HG03565 (cell line): ENCODE measurements around the gene ASS1.

ENCODE experiments used
- ATAC-seq: cut with Tn5 transposase; IDR thresholded peaks from one replicate; pipeline ENCODE4 v1.9.1; 2021; ENCODE audit warnings: mild to moderate bottlenecking, moderate library complexity; ENCODE audit not compliant: unreplicated experiment

Gene ASS1

DNA sequence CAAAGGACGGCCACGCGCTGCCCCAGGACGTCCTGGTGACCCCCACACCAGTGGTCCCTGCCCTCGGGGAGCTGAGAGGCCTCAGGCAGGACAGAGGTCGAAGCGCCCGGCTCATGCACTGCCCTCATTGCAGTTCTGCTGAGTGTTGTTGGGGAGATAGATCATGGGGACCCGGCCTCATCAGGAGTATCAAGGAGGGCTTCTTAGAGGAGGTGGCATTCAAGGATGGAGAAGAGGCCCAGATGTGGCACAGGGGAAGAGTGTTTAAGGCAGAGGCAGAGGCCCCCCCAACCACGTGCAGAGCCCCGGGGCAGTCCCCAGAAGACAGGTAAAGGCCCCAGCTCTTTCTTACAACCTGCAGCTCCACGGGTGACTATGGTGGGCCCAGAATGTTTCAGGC, 26.2 kb downstream of the ASS1 start:
- no peak for ATAC-seq

DNA sequence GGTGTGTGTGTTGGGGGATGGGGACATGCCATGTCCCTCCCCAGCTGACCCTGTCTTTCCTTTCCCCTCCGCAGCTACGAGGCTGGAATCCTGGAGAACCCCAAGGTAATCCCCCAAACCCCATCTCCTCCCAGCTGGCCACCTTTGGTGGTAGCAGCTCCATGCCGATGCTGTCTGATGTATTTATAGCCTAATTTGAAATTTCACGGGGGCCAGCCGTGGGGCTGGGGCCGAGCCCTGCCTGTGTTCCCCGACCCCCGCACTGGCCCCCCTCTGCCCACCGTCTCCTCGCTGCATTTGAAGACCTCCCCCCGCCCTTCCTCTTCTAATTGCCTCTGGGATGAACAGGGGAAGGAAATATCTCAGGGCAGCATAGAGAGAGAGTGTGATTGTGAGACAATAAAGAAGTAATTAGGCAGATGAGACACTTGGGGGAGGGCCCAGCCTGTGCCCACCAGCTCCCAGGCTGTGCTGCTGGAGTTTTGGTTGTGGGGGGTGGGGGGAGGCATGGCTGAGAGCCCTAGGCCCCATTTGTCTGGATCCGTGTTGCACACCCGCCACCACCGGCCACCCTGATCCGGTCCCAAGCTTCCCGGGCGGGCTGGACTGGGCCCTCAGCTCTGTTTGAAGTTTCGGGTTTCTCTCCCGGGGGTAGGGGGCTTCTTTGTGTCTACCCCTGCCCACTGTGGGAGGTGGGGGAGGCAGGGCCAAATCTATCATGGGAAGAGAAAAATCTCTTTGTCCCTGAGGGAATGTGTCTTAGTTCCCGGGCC, 26.8 kb downstream of the ASS1 start:
- no peak for ATAC-seq

DNA sequence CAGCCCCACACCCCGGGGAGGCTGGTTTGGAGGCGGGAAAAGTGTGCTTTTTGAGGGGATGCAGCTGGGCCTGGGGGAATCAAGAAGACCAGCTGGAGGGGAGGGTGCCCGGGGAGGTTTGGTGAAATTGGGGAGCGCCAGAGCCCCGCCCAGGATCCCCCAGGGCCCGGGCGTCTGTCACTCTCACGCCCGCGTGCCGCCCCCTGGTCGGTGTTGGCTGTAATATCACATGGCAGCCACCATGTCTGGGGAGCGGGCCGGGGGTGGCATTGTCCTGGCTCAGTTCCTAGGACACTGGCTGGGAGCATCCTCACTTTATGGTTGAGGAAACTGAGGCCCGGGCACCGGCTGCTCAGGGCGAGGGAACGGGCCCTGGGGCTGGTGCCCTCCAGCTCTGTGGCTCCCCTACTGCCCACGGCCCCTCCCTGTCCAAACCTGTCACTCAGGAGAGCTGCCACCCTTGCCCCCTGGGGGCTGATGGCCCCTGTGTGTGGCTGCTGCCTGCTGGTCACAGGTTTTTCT, 27.5 kb downstream of the ASS1 start:
- ATAC-seq = no peak

DNA sequence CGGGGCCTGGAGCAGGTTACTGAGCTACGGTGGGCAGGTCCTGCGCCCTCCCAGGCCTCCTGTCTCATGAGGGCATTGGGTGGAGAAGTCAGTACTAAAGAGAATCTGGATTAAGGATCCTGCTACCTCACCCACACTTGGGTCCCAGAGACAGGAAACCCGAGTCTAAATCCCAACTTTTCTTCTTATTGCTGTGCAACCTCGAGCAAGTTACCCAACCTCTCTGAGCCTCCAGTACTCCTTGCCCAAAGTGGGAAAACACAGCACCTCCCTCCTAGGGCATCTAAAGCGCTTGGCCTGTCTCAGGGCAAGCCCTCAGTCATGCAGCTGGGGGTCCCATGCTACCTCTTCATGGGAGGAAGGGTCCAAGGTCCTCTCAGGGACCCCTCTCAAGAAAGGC, 28.2 kb downstream of the ASS1 start:
- no peak for ATAC-seq

DNA sequence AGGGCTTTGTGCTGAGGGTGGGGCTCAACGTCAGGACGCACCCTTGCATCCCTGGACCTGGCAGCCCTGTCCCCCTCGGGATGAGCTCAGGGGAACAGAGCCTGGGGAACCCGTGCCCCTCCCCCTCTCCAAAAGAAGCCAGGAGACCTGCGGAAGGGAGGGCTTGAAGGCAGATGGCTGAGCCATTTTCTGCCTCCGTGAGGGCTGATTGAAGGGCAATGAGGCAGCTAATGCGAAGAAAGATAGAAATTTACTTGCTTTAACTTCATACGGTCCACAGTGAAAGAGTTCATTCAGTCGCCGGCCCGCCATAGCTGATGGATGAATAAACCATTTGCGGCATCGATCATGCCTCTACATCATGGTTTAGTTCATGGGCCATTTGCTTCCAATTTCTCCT, 28.8 kb downstream of the ASS1 start:
- no peak for ATAC-seq

DNA sequence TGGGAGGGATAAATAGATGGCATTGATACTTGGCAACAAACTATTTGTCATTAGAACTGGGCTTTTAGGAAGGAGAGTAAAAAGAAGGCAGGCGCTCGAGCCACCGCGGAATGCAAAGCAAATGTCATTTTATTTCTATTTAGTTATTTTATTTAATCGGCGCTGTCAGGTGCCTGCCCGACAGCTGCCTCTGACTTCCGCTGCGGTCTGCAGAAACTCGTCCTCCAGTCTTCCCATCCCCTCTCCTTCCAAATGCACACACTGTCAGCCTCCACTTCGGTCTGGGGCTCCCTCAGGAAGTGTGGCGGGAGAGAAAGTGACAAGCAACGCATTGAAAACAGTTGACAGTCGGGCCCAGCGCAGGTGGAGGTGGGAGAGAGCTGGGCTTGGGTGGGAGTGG, 29.3 kb downstream of the ASS1 start:
- ATAC-seq = no peak

DNA sequence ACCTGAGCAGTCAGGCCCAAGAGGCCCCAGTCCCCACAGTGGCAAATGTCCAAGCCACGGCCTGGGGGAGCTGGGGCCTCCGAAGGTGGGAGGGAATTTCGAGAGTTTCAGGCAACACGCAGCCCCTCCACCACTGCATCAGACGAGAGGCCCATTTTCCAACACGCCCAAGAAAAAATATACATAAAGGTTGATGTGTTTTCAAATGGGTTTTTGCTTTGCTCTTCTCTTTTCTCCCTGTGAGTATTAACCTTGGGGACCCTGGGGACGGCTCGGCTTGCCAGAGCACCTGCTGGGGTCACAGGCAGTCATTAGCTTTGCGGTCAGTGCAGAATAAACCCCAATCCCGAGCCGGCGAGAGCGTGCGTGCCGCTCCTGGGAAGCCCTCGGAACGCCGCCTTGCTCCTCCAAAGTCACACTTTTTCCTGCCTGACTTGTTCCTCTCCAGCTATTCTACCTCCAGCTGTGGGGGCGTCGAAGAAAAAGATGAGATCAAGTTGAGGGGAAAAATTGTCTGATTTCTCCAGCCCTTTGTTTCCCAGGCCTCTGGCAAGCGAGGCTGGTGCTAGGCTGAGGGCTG, 31.5 kb downstream of the ASS1 start:
- no peak for ATAC-seq

DNA sequence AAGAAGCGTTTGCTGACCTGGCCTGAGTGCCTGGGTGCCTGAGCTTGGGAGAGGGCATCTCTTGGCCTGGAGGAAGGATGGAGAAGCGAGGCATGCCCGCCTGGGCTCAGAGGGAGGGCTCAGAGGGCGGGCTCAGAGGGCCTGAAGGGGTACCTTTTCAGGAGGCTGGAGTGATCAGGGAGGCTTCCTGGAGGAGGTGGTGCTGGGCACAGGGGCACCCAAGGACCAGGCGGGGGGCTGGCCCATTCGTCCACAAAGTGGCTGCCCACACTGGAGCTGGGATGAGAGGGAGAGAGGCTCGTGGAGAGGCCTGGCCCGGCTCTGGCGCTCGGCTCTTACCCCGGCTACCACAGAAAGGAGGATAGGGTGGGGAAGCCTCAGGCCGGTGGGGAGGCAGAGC, 32.8 kb downstream of the ASS1 start:
- no peak for ATAC-seq

DNA sequence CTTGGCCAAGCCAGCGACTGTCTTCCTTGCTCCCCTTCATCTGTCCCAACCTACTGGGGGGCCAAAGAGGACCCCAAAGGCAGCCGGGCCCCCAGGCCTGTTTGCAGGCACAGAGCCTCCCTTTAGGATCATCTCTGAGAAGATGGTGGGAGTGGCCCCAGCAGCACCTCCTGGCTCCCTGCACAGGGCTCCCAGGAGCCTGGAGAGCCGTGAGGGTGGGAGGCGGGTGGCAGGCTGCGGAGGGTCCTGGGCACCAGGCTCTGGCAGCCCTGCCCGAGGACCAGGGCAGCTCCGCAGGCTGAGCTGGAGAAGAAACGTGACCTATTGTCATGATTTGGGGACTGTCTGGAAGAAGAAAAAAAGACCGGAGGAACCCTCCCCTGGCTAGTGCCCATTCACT, 33.4 kb downstream of the ASS1 start:
- ATAC-seq = no peak

DNA sequence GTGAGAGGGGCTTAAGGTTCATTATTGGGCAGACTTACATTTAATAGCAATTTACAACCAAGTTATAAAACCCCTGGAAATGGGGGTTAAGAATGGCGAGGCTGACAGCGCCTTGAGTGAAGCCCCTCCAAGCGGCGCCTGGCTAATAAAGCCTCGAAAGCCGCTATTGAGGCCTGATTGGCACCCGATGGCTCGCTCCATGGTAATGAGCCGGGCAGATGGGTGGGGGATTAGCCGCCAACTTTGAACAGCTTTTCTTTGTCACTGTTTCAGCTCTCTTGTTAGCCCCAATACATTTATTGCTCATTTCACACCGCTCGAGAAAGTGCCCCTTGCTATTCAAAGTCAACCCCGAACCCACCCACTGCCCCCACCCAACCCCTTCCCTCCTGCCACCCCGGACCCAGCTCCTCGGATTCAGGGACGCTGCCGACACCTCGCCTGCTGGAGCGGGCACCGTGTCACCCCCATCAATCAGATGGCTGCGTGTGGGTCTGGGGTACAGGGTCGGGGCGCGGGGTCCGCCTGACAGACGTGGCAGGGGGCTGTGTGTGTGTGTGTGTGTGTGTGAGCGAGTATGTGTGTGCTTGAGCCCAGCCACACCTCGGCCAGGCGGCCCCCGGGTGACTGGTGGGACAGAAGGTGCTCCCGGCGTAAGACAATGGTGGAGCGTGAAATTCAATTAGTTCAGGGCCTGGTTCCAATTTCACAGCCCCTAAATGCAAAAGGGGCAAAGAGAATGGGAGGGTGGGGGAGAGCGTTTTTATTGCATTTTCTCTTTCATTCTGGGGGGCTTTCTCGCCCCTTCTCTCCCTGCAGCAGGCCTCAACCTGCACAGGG, 34.2 kb downstream of the ASS1 start:
- no peak for ATAC-seq

DNA sequence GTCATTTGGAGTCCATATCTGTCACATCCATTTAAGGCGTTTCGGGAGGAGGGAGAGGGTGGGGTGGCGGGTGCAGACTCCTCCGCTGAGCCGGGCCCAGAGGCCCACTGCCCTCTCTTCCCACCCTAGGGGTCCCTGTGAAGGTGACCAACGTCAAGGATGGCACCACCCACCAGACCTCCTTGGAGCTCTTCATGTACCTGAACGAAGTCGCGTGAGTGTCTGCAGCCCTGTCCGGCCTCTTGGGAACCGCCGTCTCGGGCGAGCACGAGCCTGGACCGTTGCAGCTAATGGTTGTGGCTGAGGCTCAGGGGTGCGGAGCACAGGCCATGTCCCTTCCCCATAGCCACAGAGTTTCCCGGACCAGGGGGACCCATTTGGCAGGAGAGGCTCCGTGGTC, 34.8 kb downstream of the ASS1 start:
- no peak for ATAC-seq

DNA sequence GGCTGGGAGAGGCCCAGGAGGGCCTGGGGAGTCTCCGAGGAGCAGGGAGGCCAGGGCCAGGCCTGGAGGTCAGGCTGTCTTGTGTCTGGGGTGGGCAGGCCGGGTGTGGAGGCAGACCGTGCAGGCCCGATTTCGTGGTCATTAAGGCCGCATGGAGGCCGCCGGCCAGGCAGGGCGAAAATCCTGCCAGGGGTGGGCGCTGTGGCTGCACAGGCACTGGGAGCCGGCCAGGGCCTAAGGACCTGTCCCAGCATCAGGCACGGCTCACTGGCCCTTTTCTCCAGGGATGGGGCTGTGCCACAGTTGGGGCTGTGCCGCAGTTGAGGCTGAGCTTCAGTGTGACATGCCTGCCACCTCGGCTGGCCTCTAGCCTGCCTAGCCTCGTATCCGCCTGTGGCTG, 35.9 kb downstream of the ASS1 start:
- no peak for ATAC-seq

DNA sequence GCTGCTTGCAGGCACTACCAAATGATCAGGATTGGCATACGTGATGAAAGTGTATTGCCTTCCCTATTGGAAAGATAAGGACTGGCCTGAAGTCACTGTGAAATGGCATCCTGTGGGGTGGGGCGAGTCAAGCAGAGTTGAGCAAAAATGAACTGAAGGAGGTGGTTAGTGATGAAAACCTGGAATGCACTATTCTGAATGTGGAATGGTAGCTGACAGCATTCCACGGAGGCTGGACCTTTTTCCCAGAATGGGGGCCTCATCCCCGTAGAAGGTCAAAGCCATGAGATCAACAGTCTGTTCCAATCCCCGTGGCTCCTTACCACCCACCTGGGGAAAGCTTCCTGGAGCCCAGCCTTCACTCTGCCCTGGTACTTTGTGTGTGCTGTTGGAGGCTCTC, 37.7 kb downstream of the ASS1 start:
- ATAC-seq = no peak

DNA sequence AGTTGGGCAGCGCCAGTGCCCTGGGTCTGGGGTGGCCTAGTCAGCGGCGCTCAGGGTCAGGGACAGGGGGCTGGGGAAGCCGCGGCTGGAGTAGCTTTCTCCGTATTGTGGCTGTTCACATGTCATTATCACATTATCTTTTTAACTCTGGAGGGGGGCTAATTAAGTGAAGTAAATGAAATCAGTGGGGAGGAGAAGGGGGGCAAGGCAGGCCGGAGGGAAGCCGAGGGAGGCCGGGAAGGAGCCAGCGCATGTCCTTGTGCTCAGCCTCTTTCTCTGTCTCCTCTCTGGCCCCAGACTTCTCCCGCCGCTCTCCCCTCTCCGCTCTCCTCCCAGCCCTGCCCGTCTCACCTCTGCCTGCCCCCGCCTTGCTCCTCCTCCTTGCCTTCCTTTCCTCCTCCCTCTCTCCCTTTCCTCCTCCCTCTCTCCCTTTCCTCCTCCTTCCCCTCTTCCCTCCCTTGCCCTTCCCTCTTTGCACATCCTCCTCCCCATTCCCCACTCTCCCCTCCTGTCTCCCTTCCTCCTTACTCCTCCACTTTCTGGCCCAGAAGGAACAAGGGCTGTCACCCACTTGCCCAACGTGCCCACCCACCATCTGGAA, 38.7 kb downstream of the ASS1 start:
- no peak for ATAC-seq

DNA sequence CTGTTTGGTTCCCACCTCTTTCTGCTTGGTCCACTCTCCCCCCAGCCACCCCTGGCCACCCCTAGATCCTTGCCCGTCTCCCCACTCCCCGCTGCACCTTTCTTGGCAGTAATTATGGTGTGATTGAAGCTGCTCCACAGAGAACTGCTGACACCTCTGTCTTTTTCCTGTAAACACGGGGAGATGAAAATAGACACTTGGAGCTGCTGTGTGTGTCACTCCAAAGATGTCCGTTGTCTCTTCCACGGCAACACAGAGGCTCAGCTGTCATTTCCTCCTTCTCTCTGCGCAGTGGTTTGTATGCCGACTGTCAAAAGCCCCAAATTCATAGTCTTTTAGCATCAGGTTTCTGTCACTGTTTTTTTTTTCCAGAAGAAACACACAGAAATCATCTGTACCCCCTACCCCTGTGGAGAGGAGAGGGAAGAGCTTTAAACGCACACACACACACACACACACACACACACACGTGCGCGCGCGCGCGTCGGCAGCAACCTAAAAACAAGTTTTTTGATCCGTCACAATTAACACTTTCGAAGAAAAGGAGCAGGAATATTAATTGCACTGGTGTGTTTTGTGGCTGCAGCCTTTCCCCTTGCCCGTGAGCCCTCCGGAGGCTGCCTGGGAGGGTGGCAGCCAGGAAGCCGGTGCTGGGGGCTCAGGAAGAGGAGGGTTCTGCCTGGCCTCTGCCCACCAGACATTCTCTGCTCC, 39.8 kb downstream of the ASS1 start:
- no peak for ATAC-seq

DNA sequence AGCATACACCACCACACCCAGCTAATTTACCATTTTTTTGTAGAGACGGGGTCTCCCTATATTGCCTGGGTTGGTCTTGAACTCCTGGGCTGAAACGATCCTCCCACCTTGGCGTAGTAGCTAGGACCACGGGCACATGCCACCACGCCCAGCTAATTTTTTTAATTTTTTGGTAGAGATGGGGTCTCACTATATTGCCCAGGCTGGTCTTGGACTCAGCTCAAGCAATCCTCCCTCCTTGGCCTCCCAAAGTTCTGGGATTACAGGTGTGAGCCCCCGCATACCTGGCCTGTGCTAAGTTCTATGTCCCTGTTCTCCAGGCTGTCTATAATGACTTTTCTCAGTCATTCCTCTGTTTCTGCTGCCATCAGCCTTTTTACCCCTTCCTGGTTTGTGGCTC, 41.3 kb downstream of the ASS1 start:
- ATAC-seq = no peak

DNA sequence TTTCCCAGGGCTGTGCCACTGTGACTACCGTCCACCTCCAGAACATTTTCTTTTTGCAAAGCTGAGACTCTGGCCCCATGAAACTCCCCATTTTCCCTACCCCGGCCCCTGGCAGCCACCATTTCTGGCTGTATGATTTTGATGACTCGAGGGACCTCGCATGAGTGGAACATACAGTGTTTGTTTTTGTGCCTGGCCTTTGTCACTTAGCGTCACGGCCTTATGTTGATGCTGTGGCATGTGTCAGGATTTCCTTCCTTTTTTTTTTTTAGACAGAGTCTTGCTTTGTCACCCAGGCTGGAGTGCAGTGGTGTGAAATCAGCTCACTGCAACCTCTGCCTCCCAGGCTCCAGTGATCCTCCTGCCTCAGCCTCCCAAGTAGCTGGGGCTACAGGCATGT, 42.7 kb downstream of the ASS1 start:
- no peak for ATAC-seq

DNA sequence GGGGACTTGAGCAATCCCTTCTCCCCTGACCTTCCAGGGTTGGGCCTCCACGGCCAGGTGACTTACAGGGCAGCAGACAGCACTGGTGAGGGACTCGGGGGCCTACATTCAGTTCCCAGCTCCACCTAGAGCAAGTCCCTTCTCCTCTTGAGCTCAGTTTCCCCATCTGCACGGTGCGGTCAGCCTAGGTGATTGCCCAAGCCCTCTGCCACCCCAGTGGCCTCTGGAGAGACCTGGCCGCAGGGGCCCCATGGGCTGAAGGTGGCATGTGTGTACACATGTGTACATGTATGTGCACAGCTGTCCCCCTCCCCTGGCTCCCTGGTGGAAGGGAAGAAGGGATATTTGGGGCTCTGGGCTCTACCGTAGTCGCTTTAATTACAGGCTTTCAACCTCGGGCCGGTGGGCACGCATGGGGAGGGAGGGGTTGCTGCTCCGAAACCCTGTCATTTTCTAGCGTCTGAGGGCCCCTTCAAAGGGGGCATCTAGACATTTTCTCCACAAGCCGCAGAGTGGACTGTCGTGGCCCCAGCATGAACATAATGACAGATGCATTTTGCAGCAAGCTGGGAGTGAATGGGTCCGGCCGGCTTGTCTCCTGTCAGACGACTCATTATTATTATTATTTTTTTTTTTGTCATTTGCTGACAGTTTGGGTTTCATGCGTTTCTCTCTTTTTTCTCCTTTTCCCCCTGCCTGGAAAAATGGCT, 44.0 kb downstream of the ASS1 start:
- no peak for ATAC-seq

DNA sequence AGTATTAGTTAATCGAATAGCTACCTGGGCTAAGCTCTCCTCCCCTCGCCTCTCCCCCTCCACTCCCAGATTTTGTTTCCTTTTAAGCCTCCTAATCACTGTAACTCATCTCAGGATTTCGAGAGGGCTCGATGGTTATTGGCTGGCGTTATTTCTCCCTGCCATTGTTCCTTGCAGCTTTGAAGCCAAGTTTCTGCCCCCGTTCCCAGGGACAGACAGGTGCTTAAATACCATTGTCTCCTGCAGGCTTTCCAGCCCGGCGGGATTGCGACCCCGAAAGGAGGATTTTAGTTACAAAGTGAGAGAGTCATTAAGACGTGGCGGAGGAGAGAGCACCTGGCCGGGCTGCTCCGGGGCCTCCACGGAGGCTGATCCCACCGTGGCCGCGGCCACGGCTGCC, 46.2 kb downstream of the ASS1 start:
- no peak for ATAC-seq

DNA sequence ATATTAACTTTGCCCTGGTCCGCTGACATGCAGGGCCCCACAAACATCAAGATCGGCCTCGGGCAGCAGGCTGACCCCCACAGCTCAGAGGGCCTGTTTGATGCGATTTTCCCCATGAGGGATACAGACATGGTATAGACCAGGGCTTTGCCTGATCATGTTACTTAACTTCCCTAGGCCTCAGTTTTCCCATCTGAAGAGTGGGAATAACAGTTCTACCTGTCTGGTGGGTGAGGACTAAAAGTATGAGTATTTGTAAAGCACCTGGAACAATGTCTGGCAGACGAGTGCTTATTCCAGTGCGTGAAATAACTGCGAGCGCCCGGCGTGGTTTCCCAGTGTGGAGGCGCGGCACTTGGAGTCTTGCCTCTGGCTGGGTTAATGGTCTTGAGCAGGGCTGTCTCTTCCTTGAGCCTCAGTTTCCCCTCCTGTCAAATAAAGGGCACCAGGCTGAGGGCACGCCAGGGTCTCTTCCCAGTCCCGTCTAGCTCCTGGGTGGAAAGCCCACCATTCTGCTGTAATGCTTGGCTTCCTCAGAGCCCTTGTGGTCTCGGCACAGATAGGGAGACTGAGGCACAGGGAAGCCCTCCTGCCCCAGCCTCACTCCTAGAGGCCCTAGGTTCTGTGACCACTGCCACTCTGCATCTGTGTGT, 47.2 kb downstream of the ASS1 start:
- ATAC-seq = no peak
